H1 (cell line): ENCODE data around the gene TOR1A. TPM values are rescaled to one million over a fixed set of nuclear protein-coding genes. Genes with fewer than 3 reads are reported as not detected.

ENCODE experiments used
- CBX8 ChIP-seq: fragments of 300-800, 300-1000 bp; sonication (generic); IDR thresholded peaks from 2 replicates; pipeline ENCODE4 v1.7.1; 2016; ENCODE audit warnings: low read depth, low read length, borderline replicate concordance
- EP300 ChIP-seq, 2 experiments: IDR thresholded peaks; 1 replicate in 1 of 2; 2 replicates in 1 of 2; pipeline ENCODE4 v1.6.1; 2011 to 2012; ENCODE audit warnings: low read depth in 2 of 2, low read length in 2 of 2, mild to moderate bottlenecking in 2 of 2, borderline replicate concordance in 1 of 2, inconsistent platforms in 1 of 2, moderate library complexity in 1 of 2
- GABPA ChIP-seq: IDR thresholded peaks from 2 replicates; pipeline ENCODE4 v1.6.1; 2011; ENCODE audit warnings: mild to moderate bottlenecking, low read length, moderate library complexity, borderline replicate concordance; ENCODE audit not compliant: insufficient read depth
- HDAC2 ChIP-seq, 2 experiments: fragments of 300-600 bp in 1 of 2; sonication (generic) in 1 of 2; IDR thresholded peaks; 2 replicates each; pipeline ENCODE4 v1.6.1; 2011 to 2012; ENCODE audit warnings: low read depth in 2 of 2, low read length in 2 of 2, mild to moderate bottlenecking in 2 of 2, moderate library complexity in 2 of 2, borderline replicate concordance in 1 of 2, inconsistent platforms in 1 of 2
- HDAC6 ChIP-seq: IDR thresholded peaks from one replicate; pipeline ENCODE4 v1.7.1; 2012; ENCODE audit warnings: low read depth, mild to moderate bottlenecking, inconsistent platforms, low read length, moderate library complexity
- JUN ChIP-seq: IDR thresholded peaks from 2 replicates; pipeline ENCODE4 v1.6.1; 2011; ENCODE audit warnings: low read depth, mild to moderate bottlenecking, improper control_type of control experiment, low read length
- JUND ChIP-seq: IDR thresholded peaks from 2 replicates; pipeline ENCODE4 v1.6.1; 2011; ENCODE audit warnings: mild to moderate bottlenecking, improper control_type of control experiment, low read length
- POLR2A ChIP-seq, 2 experiments: IDR thresholded peaks; 1 replicate in 1 of 2; 2 replicates in 1 of 2; pipeline ENCODE4 v1.6.1; 2011; ENCODE audit warnings: low read depth in 2 of 2, low read length in 2 of 2, mild to moderate bottlenecking in 2 of 2; ENCODE audit errors: control extremely low read depth in 1 of 2
- POLR2AphosphoS5 ChIP-seq: IDR thresholded peaks from 2 replicates; pipeline ENCODE4 v1.6.1; 2011; ENCODE audit warnings: low read depth, low read length
- POU5F1 ChIP-seq: IDR thresholded peaks from 2 replicates; pipeline ENCODE4 v1.6.1; 2011; ENCODE audit warnings: low read depth, mild to moderate bottlenecking, low read length, moderate library complexity
- RBBP5 ChIP-seq: IDR thresholded peaks from 2 replicates; pipeline ENCODE4 v1.7.1; 2012; ENCODE audit warnings: low read depth, mild to moderate bottlenecking, inconsistent platforms, low read length, moderate library complexity, borderline replicate concordance
- RNF2 ChIP-seq: fragments of 200-900, 300-1000 bp; sonication (generic); IDR thresholded peaks from 2 replicates; pipeline ENCODE4 v1.7.1; 2016; ENCODE audit warnings: borderline replicate concordance, low read depth, mild to moderate bottlenecking, antibody characterized with exemption, low read length; ENCODE audit not compliant: poor library complexity, severe bottlenecking; ENCODE audit errors: missing control alignments
- SAP30 ChIP-seq: fragments of 300-600 bp; sonication (generic); IDR thresholded peaks from 2 replicates; pipeline ENCODE4 v1.7.1; 2012; ENCODE audit warnings: low read length, moderate library complexity, mild to moderate bottlenecking, inconsistent platforms; ENCODE audit not compliant: insufficient read depth, insufficient replicate concordance
- SIN3A ChIP-seq, 2 experiments: IDR thresholded peaks in 1 of 2; conservative IDR thresholded peaks in 1 of 2; 2 replicates each; pipeline ENCODE4 v1.6.1; 2011 to 2012; ENCODE audit warnings: low read length in 2 of 2, improper control_type of control experiment in 1 of 2, low read depth in 1 of 2, mild to moderate bottlenecking in 1 of 2
- SIRT6 ChIP-seq: IDR thresholded peaks from one replicate; pipeline ENCODE4 v1.7.1; 2012; ENCODE audit warnings: low read length, inconsistent platforms
- SP1 ChIP-seq: IDR thresholded peaks from 2 replicates; pipeline ENCODE4 v1.6.1; 2011; ENCODE audit warnings: low read depth, low read length
- SP2 ChIP-seq: IDR thresholded peaks from 2 replicates; pipeline ENCODE4 v1.6.1; 2012; ENCODE audit warnings: mild to moderate bottlenecking, low read length, inconsistent platforms
- SUZ12 ChIP-seq: fragments of 200-600 bp; sonication (generic); IDR thresholded peaks from 2 replicates; pipeline ENCODE4 v1.6.1; 2012; ENCODE audit warnings: mild to moderate bottlenecking, inconsistent platforms, low read length, moderate library complexity, mixed read lengths
- TAF1 ChIP-seq: IDR thresholded peaks from 2 replicates; pipeline ENCODE4 v1.6.1; 2011; ENCODE audit warnings: mild to moderate bottlenecking, low read depth, low read length
- TAF7 ChIP-seq: optimal IDR thresholded peaks from 2 replicates; pipeline ENCODE3; 2011; ENCODE audit warnings: low read depth, mild to moderate bottlenecking, inconsistent platforms, low read length, moderate library complexity, borderline replicate concordance
- polyA plus RNA-seq, 7 experiments: library from polyadenylated mRNA; depleted of rRNA in 3 of 7; stranded (reverse) in 5 of 7; unstranded in 2 of 7; fragments of >200 nt in 5 of 7; fragments of 200-250 nt in 2 of 7; gene quantifications; 1 replicate in 5 of 7; 2 replicates in 1 of 7; 4 replicates in 1 of 7; pipeline versions ENCODE4 v1.2.1 to v1.2.3, GENCODE V29; 2011 to 2013; ENCODE audit warnings: missing spikeins in 2 of 7, mixed read lengths in 2 of 7
- total RNA-seq: library from RNA; stranded (reverse); fragmentation: NEBNext Ultra II Directional; extraction: Animal tissue kit (Norgen Biotek cat#: 25700); gene quantifications from 2 replicates; pipeline ENCODE4 v1.2.1, GENCODE V29; 2021
- TF ChIP-seq, protein P1 (sequence below): IDR thresholded peaks from 2 replicates; pipeline ENCODE4 v1.6.1; 2012; ENCODE audit warnings: inconsistent platforms
- TF ChIP-seq, protein P2 (sequence below): IDR thresholded peaks from 2 replicates; pipeline ENCODE4 v1.6.1; 2011; ENCODE audit warnings: low read length, improper control_type of control experiment

TOR1A gene
- total and polyA plus RNA-seq, 2 of the 8 experiments (the other 6 are each of a cell fraction or from before 2014, with no cell fraction given): 37.6 to 46.7 TPM

DNA sequence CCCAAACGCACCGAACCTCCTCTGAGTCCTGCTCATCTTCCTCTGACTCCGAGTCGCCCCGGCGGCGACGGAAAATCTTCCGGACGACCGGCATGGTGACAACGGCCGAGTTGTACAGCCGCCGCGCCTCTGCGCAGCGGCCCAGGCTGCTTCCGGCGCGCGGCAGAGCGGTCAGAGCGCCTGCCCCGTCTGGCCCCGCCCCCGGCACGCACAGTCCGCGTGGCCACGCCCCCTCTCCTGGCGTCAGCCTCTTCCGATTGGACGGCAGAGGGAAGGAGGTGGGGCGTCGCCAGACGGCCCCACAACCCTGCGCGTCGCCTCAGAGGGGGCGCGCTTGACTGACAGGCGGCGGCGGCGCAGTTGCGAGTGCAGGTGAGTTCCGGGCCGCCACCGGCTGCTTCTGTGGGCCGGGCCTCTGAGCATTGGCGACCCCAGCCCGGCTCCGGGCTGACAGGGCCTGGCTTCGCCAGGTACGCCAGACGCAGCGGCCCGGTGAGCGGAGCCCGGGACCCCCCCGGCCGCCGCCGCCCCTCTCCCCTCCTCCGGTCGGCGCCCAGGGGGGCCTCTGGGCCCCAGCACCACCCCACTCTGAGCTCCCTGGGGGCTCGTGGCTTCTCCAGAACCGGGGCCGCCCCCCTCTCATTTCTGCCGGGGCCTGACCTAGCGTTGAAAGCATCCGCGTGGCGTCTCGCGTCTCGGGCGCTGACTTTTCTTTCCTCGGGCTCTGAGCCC lies 11.4 kb upstream of the TOR1A start, which contains the start of the genes C9orf78 and USP20 (continued):
- TF ChIP-seq POLR2AphosphoS5: peak; percentile 69; the same call in 1 of the 2 replicates
- no peak for TF ChIP-seq SP2
- TF ChIP-seq SIN3A (conservative IDR thresholded peaks at IDR 0.05 in 1 of 2, IDR thresholded peaks at IDR 0.05 in 1 of 2; ENCODE audit: low read depth in 1 of 2, low read length in 2 of 2): peak; percentile 79 to 99; a peak in 3 of 4 replicates
- peak in 1 of 2 experiments; percentile 74; a peak in 1 of 4 replicates for TF ChIP-seq HDAC2 (IDR thresholded peaks at IDR 0.05; ENCODE audit: borderline replicate concordance in 1 of 2, low read depth in 2 of 2, low read length in 2 of 2)
- TF ChIP-seq JUN: no peak
- 0 out of 3 replicates have a peak, but pooled peaks of 1 of the 2 experiments have one; percentile 10 for TF ChIP-seq EP300 (IDR thresholded peaks at IDR 0.05; ENCODE audit: borderline replicate concordance in 1 of 2, low read depth in 2 of 2, low read length in 2 of 2)
- TF ChIP-seq JUND: no peak
- TF ChIP-seq POLR2A (IDR thresholded peaks at IDR 0.05; ENCODE audit: control extremely low read depth in 1 of 2, low read depth in 2 of 2, low read length in 2 of 2): peak; percentile 32 to 91
- TF ChIP-seq SP1: peak; percentile 73; the same call in 1 of the 2 replicates
- TF ChIP-seq TAF7: no peak
- no peak for TF ChIP-seq POU5F1
- peak; percentile 87 for TF ChIP-seq TAF1
- no peak for TF ChIP-seq CBX8
- TF ChIP-seq, protein P1, sequence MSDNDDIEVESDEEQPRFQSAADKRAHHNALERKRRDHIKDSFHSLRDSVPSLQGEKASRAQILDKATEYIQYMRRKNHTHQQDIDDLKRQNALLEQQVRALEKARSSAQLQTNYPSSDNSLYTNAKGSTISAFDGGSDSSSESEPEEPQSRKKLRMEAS: peak; percentile 84
- TF ChIP-seq RBBP5: peak; percentile 82; the same call in 1 of the 2 replicates
- no peak for TF ChIP-seq SAP30
- TF ChIP-seq RNF2: no peak
- TF ChIP-seq, protein P2, sequence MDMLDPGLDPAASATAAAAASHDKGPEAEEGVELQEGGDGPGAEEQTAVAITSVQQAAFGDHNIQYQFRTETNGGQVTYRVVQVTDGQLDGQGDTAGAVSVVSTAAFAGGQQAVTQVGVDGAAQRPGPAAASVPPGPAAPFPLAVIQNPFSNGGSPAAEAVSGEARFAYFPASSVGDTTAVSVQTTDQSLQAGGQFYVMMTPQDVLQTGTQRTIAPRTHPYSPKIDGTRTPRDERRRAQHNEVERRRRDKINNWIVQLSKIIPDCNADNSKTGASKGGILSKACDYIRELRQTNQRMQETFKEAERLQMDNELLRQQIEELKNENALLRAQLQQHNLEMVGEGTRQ: no peak
- peak; percentile 61; the same call in 1 of the 2 replicates for TF ChIP-seq GABPA
- no peak for TF ChIP-seq HDAC6
- no peak for TF ChIP-seq SIRT6
- TF ChIP-seq SUZ12: no peak
